ENCODE data around the gene GFER. TPM values are rescaled to one million over a fixed set of nuclear protein-coding genes. Genes with fewer than 3 reads are reported as not detected.

The GFER gene
- total and polyA plus RNA-seq, 10 of the 15 experiments (the other 5 are each of a cell fraction or from before 2014, with no cell fraction given) = 2.4 to 57.7 (median 31.3) TPM

DNA sequence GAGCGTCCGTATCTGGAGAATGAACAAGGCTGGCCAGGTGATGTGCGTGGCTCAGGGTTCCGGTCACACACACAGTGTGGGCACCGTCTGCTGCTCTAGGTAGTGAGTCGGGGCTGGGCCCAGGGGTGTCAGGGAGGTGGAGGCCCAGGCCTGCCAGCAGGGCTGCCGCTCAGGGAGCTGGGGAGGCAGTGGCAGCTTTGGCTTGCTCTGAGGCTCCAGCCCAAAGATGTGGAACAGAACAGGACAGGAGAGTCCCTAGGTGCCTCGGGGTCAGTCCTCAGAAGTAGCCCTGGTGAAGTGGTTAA, 7.8 kb upstream of the GFER start (continued):
- TF ChIP-seq CREM (IDR thresholded peaks at IDR 0.05; ENCODE audit: low read depth) = no peak

DNA sequence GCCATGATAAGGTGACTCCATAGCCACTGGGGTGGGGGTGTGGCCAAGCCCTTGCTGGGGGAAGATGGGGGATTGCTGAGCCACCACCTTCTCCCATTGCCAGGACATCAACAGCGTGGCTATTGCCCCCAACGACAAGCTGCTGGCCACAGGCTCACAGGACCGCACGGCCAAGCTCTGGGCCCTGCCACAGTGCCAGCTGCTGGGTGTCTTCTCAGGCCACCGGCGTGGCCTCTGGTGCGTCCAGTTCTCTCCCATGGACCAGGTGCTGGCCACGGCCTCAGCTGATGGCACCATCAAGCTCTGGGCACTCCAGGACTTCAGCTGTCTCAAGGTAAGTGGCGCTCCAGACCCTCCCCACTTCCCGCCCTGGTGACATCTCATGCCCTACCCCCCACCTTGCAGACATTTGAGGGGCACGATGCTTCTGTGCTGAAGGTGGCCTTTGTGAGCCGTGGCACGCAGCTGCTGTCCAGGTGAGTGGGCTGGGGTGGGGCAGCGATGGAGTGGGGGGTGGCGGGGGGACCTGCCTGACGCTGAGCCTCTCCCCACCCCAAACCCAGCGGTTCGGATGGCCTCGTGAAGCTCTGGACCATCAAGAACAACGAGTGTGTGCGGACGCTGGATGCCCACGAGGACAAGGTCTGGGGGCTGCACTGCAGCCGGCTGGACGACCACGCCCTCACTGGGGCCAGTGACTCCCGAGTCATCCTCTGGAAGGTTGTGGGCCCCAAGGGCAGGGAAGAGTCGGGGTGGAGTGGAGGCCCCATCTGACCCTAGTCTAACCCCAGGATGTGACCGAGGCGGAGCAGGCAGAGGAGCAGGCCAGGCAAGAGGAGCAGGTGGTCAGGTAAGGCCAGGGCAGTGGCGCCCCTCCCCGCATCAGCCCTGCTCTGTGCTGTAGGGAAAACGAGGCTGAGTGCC, 6.8 kb upstream of the GFER start:
- no peak overlapping the region for H2AFZ ChIP-seq (ENCODE audit: control insufficient read depth, low read depth, low read length)
- no peak for ATAC-seq
- SMC1A ChIA-PET (ENCODE audit: uncharacterized antibody, unreplicated experiment) = no interaction called here
- no peak for DNase-seq (ENCODE audit: low read depth, low spot score)
- no peak for TF ChIP-seq NR2C2 (IDR thresholded peaks at IDR 0.05; ENCODE audit: borderline replicate concordance, control insufficient read depth, insufficient read length, low read depth)
- TF ChIP-seq, protein P1, sequence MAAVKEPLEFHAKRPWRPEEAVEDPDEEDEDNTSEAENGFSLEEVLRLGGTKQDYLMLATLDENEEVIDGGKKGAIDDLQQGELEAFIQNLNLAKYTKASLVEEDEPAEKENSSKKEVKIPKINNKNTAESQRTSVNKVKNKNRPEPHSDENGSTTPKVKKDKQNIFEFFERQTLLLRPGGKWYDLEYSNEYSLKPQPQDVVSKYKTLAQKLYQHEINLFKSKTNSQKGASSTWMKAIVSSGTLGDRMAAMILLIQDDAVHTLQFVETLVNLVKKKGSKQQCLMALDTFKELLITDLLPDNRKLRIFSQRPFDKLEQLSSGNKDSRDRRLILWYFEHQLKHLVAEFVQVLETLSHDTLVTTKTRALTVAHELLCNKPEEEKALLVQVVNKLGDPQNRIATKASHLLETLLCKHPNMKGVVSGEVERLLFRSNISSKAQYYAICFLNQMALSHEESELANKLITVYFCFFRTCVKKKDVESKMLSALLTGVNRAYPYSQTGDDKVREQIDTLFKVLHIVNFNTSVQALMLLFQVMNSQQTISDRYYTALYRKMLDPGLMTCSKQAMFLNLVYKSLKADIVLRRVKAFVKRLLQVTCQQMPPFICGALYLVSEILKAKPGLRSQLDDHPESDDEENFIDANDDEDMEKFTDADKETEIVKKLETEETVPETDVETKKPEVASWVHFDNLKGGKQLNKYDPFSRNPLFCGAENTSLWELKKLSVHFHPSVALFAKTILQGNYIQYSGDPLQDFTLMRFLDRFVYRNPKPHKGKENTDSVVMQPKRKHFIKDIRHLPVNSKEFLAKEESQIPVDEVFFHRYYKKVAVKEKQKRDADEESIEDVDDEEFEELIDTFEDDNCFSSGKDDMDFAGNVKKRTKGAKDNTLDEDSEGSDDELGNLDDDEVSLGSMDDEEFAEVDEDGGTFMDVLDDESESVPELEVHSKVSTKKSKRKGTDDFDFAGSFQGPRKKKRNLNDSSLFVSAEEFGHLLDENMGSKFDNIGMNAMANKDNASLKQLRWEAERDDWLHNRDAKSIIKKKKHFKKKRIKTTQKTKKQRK (IDR thresholded peaks at IDR 0.05; ENCODE audit: low read depth, low read length) = no peak
- TF ChIP-seq ZBTB4 (CRISPR knock-in tag; IDR thresholded peaks at IDR 0.05) = no peak
- intact Hi-C loops (cut with micrococcal nuclease; ENCODE audit: unreplicated experiment) (no loop called here), in situ Hi-C loops (cut with MboI) (no loop called here)
- no peak overlapping the region for H3K4me3 ChIP-seq
- no peaks in the 10 kb centered on the region for H3K9me3 ChIP-seq (replicated peaks; ENCODE audit: control insufficient read depth, insufficient read depth, low read length)
- peaks cover 0 to 36% of the 10 kb centered on the region in 2 experiments; a peak in 3 of 4 replicates for H3K36me3 ChIP-seq (ENCODE audit: control insufficient read depth in 2 of 2, insufficient read depth in 2 of 2, low read length in 1 of 2)
- H3K4me1 ChIP-seq (ENCODE audit: control insufficient read depth, insufficient read depth, low read length) = peaks cover 15% of the 10 kb centered on the region
- RAD21 ChIA-PET (ENCODE audit: unreplicated experiment) = no interaction called here
- POLR2A ChIA-PET = interaction anchor here (1.6 kb wide), 1 partner anchor 12 kb away, joined by 6 read pairs; the partner anchor contains the start of gene RPS2
- FAIRE-seq = no peak
- CTCF ChIA-PET = no interaction called here
- H3K27ac ChIP-seq (ENCODE audit: control insufficient read depth, insufficient read depth) = no peak overlapping the region
- H3K79me2 ChIP-seq (ENCODE audit: control insufficient read depth, insufficient read depth, low read length) = peaks cover 13% of the 10 kb centered on the region
- no peaks in the 10 kb centered on the region for H4K20me1 ChIP-seq (ENCODE audit: control insufficient read depth, insufficient read depth)
- BruUV-seq (replicated peaks) = TSS peak; percentile 29
- 91% methylated on average over 33 of the region's 33 CpGs for WGBS (ENCODE audit: insufficient coverage, insufficient replicate concordance, low lambda C conversion rate, missing lambda C conversion rate)
- H3K9ac ChIP-seq (ENCODE audit: control insufficient read depth, insufficient read depth, low read length) = no peak overlapping the region
- no peak overlapping the region for H3K4me2 ChIP-seq (ENCODE audit: control insufficient read depth, insufficient read depth)
- 0 out of 4 replicates have a peak, but pooled peaks cover 0 to 2% of the 10 kb centered on the region in 2 experiments for H3K27me3 ChIP-seq (replicated peaks in 1 of 2; ENCODE audit: control insufficient read depth in 2 of 2, insufficient read depth in 2 of 2, low read length in 1 of 2)
